B cell (primary cell): ENCODE results near the gene MAN1B1. TPM values are rescaled to one million over a fixed set of nuclear protein-coding genes. Genes with fewer than 3 reads are reported as not detected.

ENCODE experiments used
- ATAC-seq: fragments of 200-7000 bp; cut with Tn5 transposase; one replicate; pipeline ENCODE4 v1.10.0; 2021; ENCODE audit warnings: low read depth, mild to moderate bottlenecking, moderate number of reproducible peaks, moderate library complexity
- CTCF ChIA-PET: fragments of 350-600 bp; sonication (Branson Sonifier 250); formaldehyde crosslinking; loops from one replicate; lab custom pipeline; 2021; ENCODE audit warnings: antibody characterized with exemption, inconsistent platforms; lab: Charles Lee
- POLR2A ChIA-PET: fragments of 350-600 bp; sonication (Branson Sonifier 250); formaldehyde crosslinking; loops from one replicate; lab custom pipeline; 2021; ENCODE audit warnings: antibody characterized with exemption; lab: Charles Lee
- DNase-seq: peaks from one replicate; pipeline ENCODE4 v3.0.0; 2013
- H2AFZ ChIP-seq: 2 replicates; pipeline ENCODE4 v1.6.1; 2012; ENCODE audit warnings: mild to moderate bottlenecking, low read depth, low read length; ENCODE audit not compliant: insufficient read depth, poor library complexity, severe bottlenecking
- H3K27ac ChIP-seq, 2 donors: 1 replicate in 1 of 2; 2 replicates in 1 of 2; pipeline ENCODE4 v1.5.1; 2012 to 2013; ENCODE audit warnings: low read length in 2 of 2, mild to moderate bottlenecking in 2 of 2, moderate library complexity in 1 of 2
- H3K27me3 ChIP-seq, 4 experiments: fragments of 200-600 bp in 1 of 4; sonication (generic) in 1 of 4; replicated peaks in 1 of 4; 1 replicate in 2 of 4; 2 replicates in 2 of 4; pipeline versions ENCODE4 v1.6.1 to v1.7.0; 2013 to 2016; ENCODE audit warnings: low read length in 3 of 4, mild to moderate bottlenecking in 2 of 4, mixed read lengths in 1 of 4, moderate library complexity in 1 of 4; ENCODE audit not compliant: insufficient read depth in 4 of 4, control insufficient read depth in 3 of 4; ENCODE audit errors: control extremely low read depth in 1 of 4
- H3K36me3 ChIP-seq, 2 experiments: replicated peaks in 1 of 2; 1 replicate in 1 of 2; 2 replicates in 1 of 2; pipeline versions ENCODE4 v1.6.1 to v1.7.1; 2013; ENCODE audit warnings: low read length in 1 of 2; ENCODE audit not compliant: insufficient read depth in 2 of 2, control insufficient read depth in 1 of 2; ENCODE audit errors: control extremely low read depth in 1 of 2, extremely low read depth in 1 of 2
- H3K4me1 ChIP-seq, 2 donors: fragments of 200-600 bp in 1 of 2; sonication (generic) in 1 of 2; 1 replicate in 1 of 2; 2 replicates in 1 of 2; pipeline versions ENCODE4 v1.5.1 to v1.6.1; 2013 to 2017; ENCODE audit warnings: low read length in 2 of 2; ENCODE audit not compliant: control insufficient read depth in 2 of 2, insufficient read depth in 2 of 2
- H3K4me2 ChIP-seq: replicated peaks from 2 replicates; pipeline ENCODE3; 2012; ENCODE audit warnings: mild to moderate bottlenecking, low read depth, low read length; ENCODE audit not compliant: poor library complexity, severe bottlenecking
- H3K4me3 ChIP-seq, 5 experiments: fragments of 200-600 bp in 1 of 5; sonication (generic) in 1 of 5; 1 replicate in 3 of 5; 2 replicates in 2 of 5; pipeline versions ENCODE4 v1.5.1 to v1.7.0; 2011 to 2016; ENCODE audit warnings: low read length in 4 of 5, mild to moderate bottlenecking in 4 of 5, low read depth in 2 of 5, control low read depth in 1 of 5, moderate library complexity in 1 of 5; ENCODE audit not compliant: insufficient read depth in 1 of 5; ENCODE audit errors: control extremely low read depth in 1 of 5, extremely low read depth in 1 of 5
- H3K79me2 ChIP-seq: fragments of 200-600 bp; sonication (generic); one replicate; pipeline ENCODE4 v1.6.0; 2016; ENCODE audit warnings: low read length; ENCODE audit not compliant: control insufficient read depth, insufficient read depth
- H3K9ac ChIP-seq: fragments of 200-600 bp; sonication (generic); 2 replicates; pipeline ENCODE4 v1.6.1; 2017; ENCODE audit warnings: mild to moderate bottlenecking, low read length, moderate library complexity
- H3K9me3 ChIP-seq, 3 donors: one replicate each; pipeline versions ENCODE4 v1.6.1 to v1.7.1; 2013; ENCODE audit warnings: low read length in 2 of 3; ENCODE audit not compliant: control insufficient read depth in 2 of 3, insufficient read depth in 1 of 3; ENCODE audit errors: control extremely low read depth in 1 of 3
- H4K20me1 ChIP-seq: 2 replicates; pipeline ENCODE4 v1.6.0; 2012; ENCODE audit warnings: mild to moderate bottlenecking, low read length; ENCODE audit not compliant: insufficient read depth, control insufficient read depth, poor library complexity, severe bottlenecking
- H3K27ac Mint-ChIP-seq: one replicate; pipeline ENCODE4 v1.8.0; 2021; ENCODE audit warnings: mixed read lengths
- H3K27me3 Mint-ChIP-seq: one replicate; pipeline ENCODE4 v1.8.0; 2021; ENCODE audit warnings: mixed read lengths
- H3K4me1 Mint-ChIP-seq: one replicate; pipeline ENCODE4 v1.8.0; 2021; ENCODE audit warnings: mixed read lengths
- H3K4me3 Mint-ChIP-seq: one replicate; pipeline ENCODE4 v1.8.0; 2021; ENCODE audit warnings: mixed read lengths
- H3K9me3 Mint-ChIP-seq: one replicate; pipeline ENCODE4 v1.8.0; 2022; ENCODE audit warnings: mixed read lengths; ENCODE audit not compliant: insufficient read depth
- CTCF ChIP-seq: fragments of 200-600 bp; IDR thresholded peaks from one replicate; pipeline ENCODE4 v1.8.0; 2022; ENCODE audit warnings: antibody characterized with exemption, mild to moderate bottlenecking
- EZH2 ChIP-seq: IDR thresholded peaks from 2 replicates; pipeline ENCODE4 v1.6.1; 2012; ENCODE audit warnings: borderline replicate concordance, low read depth, mild to moderate bottlenecking, moderate library complexity, low read length; ENCODE audit not compliant: insufficient read depth, poor library complexity, severe bottlenecking
- WGBS: methylation state at CpG from one replicate; pipeline ENCODE4 v1.1.5; 2013; ENCODE audit warnings: missing lambda C conversion rate; ENCODE audit not compliant: insufficient coverage; 5-methylcytosine and 5-hydroxymethylcytosine counted together
- intact Hi-C: fragments of 100-400 bp; cut with micrococcal nuclease; formaldehyde crosslinking; loops from one replicate; pipeline ENCODE4 v1.10.0; 2022
- polyA plus RNA-seq: library from polyadenylated mRNA; depleted of rRNA; stranded (reverse); fragments of >200 nt; gene quantifications from 2 replicates; pipeline ENCODE4 v1.2.3, GENCODE V29; 2012
- total RNA-seq, 2 donors: library from RNA; stranded (reverse); fragments of 120-200 nt in 1 of 2; gene quantifications; 1 replicate in 1 of 2; 2 replicates in 1 of 2; pipeline versions ENCODE4 v1.2.3 to v1.2.4, GENCODE V29; 2013 to 2022

The MAN1B1 gene
- total and polyA plus RNA-seq, 2 donors (not counting 1 experiment from before 2014, with no cell fraction given): 47.0 to 68.4 TPM

DNA sequence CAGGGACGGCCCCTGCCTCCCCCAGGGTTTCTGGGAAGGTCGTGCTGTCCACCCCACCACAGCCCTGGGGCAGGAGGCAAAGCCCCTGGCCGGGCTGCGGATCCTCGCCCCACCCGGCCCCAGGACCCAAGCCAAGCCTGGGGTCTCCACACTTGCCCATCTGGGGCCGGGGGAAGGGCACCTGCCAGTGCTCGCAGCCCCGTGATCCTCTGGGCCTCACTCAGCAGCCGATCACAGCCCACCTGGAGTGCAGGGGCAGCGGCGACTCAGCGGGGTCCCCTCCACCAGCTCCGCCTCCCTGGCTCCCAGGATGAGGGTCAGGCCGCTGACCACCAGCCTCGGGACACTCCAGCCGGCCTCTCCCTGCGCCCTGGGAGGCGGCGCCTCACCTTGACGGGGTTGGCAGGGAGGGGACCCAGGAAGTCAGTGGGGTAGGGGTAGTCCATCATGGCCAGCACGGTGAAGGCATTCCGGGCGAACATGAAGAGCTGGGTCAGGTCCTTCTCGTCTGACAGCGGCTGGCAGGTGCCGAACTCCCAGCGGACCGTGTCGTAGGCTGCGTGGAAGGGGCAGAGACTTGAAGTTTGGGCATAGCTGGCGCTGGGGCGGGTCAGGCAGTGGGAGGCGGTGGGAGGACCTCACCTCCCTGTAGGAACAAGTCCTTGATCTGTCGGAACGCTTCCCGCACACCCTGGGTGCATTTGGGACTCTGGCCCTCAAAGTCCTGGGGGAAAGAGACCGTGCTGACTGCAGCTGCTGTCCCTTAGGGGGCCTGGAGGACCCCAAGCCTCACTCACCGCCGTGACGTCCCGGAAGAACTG, 26.0 kb downstream of the MAN1B1 start:
- H3K4me1 ChIP-seq: peaks cover 9 to 18% of the 10 kb centered on the region in 2 donors
- Mint-ChIP-seq H3K9me3 (no peaks in the 10 kb centered on the region), H3K27ac (no peak overlapping the region), H3K4me3 (peak overlapping the region; percentile 81), H3K4me1 (peaks cover 10% of the 10 kb centered on the region), H3K27me3 (no peaks in the 10 kb centered on the region)
- H4K20me1 ChIP-seq: peaks cover 16% of the 10 kb centered on the region
- H3K9me3 ChIP-seq: no peaks in the 10 kb centered on the region
- ChIA-PET CTCF (interaction anchor here (1.1 to 1.3 kb wide), 2 partner anchors 16 to 124 kb away, joined by 4 to 6 read pairs; no protein-coding TSS in a partner anchor), POLR2A (interaction anchor here (0.7 kb wide), 1 partner anchor 161 kb away, joined by 4 read pairs; no protein-coding TSS in a partner anchor)
- H3K9ac ChIP-seq: no peak overlapping the region
- intact Hi-C loops: no loop called here
- no peak overlapping the region for H3K27ac ChIP-seq
- WGBS: 96% methylated on average over 42 of the region's 42 CpGs
- H3K4me2 ChIP-seq: peak overlapping the region; percentile 100
- ATAC-seq (no peak), DNase-seq (peak; percentile 32)
- H3K4me3 ChIP-seq: no peak overlapping the region
- H3K36me3 ChIP-seq: peaks cover 0 to 46% of the 10 kb centered on the region in 2 experiments
- H3K79me2 ChIP-seq: peaks cover 14% of the 10 kb centered on the region
- no peak overlapping the region for H2AFZ ChIP-seq
- H3K27me3 ChIP-seq: no peaks in the 10 kb centered on the region
- no peak for TF ChIP-seq EZH2
- no peak for TF ChIP-seq CTCF
